ENCODE data around the gene SLCO2A1. TPM values are rescaled to one million over a fixed set of nuclear protein-coding genes. Genes with fewer than 3 reads are reported as not detected.

The SLCO2A1 gene
- polyA plus RNA-seq, 1 donor (not counting 4 experiments of a cell fraction or from before 2014, with no cell fraction given): 0.80 TPM

- dilution Hi-C loops (cut with MboI; ENCODE audit: extremely low pct_ligation_motif_present, low sequenced_read_pairs): no loop called here
- Histone ChIP-seq H3K27ac (ENCODE audit: control insufficient read depth, insufficient read depth, low read length) (no peak overlapping the region), H3K79me2 (ENCODE audit: control insufficient read depth, insufficient read depth, low read length) (no peaks in the 10 kb centered on the region), H3K27me3 (ENCODE audit: control insufficient read depth, extremely low read depth, insufficient read depth, low read length) (no peaks in the 10 kb centered on the region), H2AFZ (ENCODE audit: control insufficient read depth, low read length) (no peak overlapping the region), H3K9me1 (ENCODE audit: control insufficient read depth, extremely low read depth, insufficient read depth, low read length) (no peaks in the 10 kb centered on the region), H3K4me1 (ENCODE audit: control insufficient read depth, extremely low read depth, insufficient read depth, low read length) (peaks cover 25% of the 10 kb centered on the region), H3K9ac (ENCODE audit: control insufficient read depth, extremely low read depth, insufficient read depth, low read length) (no peak overlapping the region), H3K9me3 (ENCODE audit: control insufficient read depth, low read depth, low read length) (no peaks in the 10 kb centered on the region), H3K4me2 (ENCODE audit: control insufficient read depth, extremely low read depth, insufficient read depth, low read depth, low read length) (peak overlapping the region; percentile 34), H4K20me1 (ENCODE audit: control insufficient read depth, extremely low read depth, insufficient read depth, low read length) (no peaks in the 10 kb centered on the region), H3K36me3 (ENCODE audit: control insufficient read depth in 2 of 2, extremely low read depth in 1 of 2, insufficient read depth in 2 of 2, low read length in 2 of 2) (no peaks in the 10 kb centered on the region), H3K4me3 (ENCODE audit: control insufficient read depth in 2 of 3, extremely low read depth in 1 of 3, insufficient read depth in 2 of 3, low read depth in 1 of 3, low read length in 3 of 3) (no peak overlapping the region)
- peak; percentile 92 for FAIRE-seq
- peak; percentile 80 for DNase-seq (ENCODE audit: low read depth, low spot score)
- TF ChIP-seq EZH2 (IDR thresholded peaks at IDR 0.05; ENCODE audit: low read length): no peak
- no peak for TF ChIP-seq CTCF (optimal IDR thresholded peaks at IDR 0.05 in 1 of 3, IDR thresholded peaks at IDR 0.05 in 1 of 3, conservative IDR thresholded peaks at IDR 0.05 in 1 of 3; ENCODE audit: extremely low read depth in 1 of 3, insufficient read depth in 2 of 3, low read length in 3 of 3)
Observed at GRCh38 chr3:134008630-134009156, 21.0 kb downstream of the SLCO2A1 start.

- no peaks in the 10 kb centered on the region for H3K79me2 ChIP-seq (ENCODE audit: control insufficient read depth, insufficient read depth, low read length)
- H3K27me3 ChIP-seq (ENCODE audit: control insufficient read depth, extremely low read depth, insufficient read depth, low read length): no peaks in the 10 kb centered on the region
- H3K4me1 ChIP-seq (ENCODE audit: control insufficient read depth, extremely low read depth, insufficient read depth, low read length): peaks cover 25% of the 10 kb centered on the region
- DNase-seq (ENCODE audit: low read depth, low spot score) (no peak), FAIRE-seq (no peak)
- no peaks in the 10 kb centered on the region for H3K9me3 ChIP-seq (ENCODE audit: control insufficient read depth, low read depth, low read length)
- H2AFZ ChIP-seq (ENCODE audit: control insufficient read depth, low read length): no peak overlapping the region
- H3K9ac ChIP-seq (ENCODE audit: control insufficient read depth, extremely low read depth, insufficient read depth, low read length): no peak overlapping the region
- H3K4me2 ChIP-seq (ENCODE audit: control insufficient read depth, extremely low read depth, insufficient read depth, low read depth, low read length): no peak overlapping the region
- no peak overlapping the region for H3K4me3 ChIP-seq (ENCODE audit: control insufficient read depth in 2 of 3, extremely low read depth in 1 of 3, insufficient read depth in 2 of 3, low read depth in 1 of 3, low read length in 3 of 3)
- no peak overlapping the region for H3K27ac ChIP-seq (ENCODE audit: control insufficient read depth, insufficient read depth, low read length)
- dilution Hi-C loops (cut with MboI; ENCODE audit: extremely low pct_ligation_motif_present, low sequenced_read_pairs): no loop called here
- no peaks in the 10 kb centered on the region for H3K36me3 ChIP-seq (ENCODE audit: control insufficient read depth in 2 of 2, extremely low read depth in 1 of 2, insufficient read depth in 2 of 2, low read length in 2 of 2)
- TF ChIP-seq CTCF (optimal IDR thresholded peaks at IDR 0.05 in 1 of 3, IDR thresholded peaks at IDR 0.05 in 1 of 3, conservative IDR thresholded peaks at IDR 0.05 in 1 of 3; ENCODE audit: extremely low read depth in 1 of 3, insufficient read depth in 2 of 3, low read length in 3 of 3): no peak
- TF ChIP-seq EZH2 (IDR thresholded peaks at IDR 0.05; ENCODE audit: low read length): no peak
- H4K20me1 ChIP-seq (ENCODE audit: control insufficient read depth, extremely low read depth, insufficient read depth, low read length): no peaks in the 10 kb centered on the region
- no peaks in the 10 kb centered on the region for H3K9me1 ChIP-seq (ENCODE audit: control insufficient read depth, extremely low read depth, insufficient read depth, low read length)
Observed at GRCh38 chr3:134007819-134008218, 21.9 kb downstream of the SLCO2A1 start.

Data from keratinocyte (primary cell).